GM15510 (cell line): Measurements from ENCODE around the gene ENTPD2.

Experiments used
- POLR2A ChIP-seq: IDR thresholded peaks from 3 replicates; pipeline ENCODE4 v1.6.1; 2011; ENCODE audit warnings: borderline replicate concordance; ENCODE audit not compliant: insufficient read length; ENCODE audit errors: extremely low read depth

ENTPD2 gene

DNA sequence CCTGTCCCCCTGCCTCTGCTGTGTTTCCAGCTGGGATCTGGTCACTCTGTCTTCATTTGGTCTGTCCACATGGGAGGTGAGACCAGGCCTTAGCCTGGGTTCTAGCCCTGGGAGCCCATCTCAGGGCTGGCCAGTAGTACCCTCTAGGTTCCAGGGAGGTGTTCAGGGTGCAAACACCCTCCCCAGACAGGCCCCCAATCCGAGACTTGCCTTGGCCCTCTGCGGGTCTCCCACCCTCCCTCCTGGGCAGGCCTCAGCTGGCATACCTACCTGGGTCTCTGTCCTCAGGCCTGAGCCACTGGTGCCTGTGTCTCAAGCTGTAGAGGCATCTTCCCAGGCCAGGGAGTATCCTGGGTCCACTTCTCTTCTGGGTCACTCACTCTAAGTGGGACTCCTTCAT lies 17.4 kb upstream of the ENTPD2 start:
- no peak for TF ChIP-seq POLR2A

DNA sequence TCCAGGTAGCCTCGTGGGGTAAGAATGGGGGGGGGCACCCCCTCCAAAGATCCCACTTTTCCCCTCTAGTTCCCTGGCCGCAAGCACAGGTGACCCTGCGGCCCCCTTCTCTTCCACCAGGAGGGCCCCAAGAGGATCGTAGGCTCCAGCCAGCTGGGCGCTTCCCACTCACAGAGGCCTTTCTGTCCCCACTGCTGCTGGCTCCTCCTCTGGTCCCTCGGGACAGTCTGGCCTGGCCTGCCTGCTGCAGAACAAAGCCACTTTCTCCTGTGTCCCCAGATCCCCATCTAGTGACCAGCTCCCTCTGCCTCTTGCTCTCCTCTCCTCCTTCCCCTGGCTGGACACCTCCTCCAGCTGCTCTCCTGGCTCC lies 17.0 kb upstream of the ENTPD2 start:
- TF ChIP-seq POLR2A: no peak

- peak; percentile 85 for TF ChIP-seq POLR2A
These were observed 16.5 kb upstream of the ENTPD2 start, which contains the start of gene SAPCD2 for GRCh38 chr9:137070201-137070905. TSS of gene SAPCD2 (minus strand) at chr9:137070557. CDS start at chr9:137070460, 97 bp downstream.

DNA sequence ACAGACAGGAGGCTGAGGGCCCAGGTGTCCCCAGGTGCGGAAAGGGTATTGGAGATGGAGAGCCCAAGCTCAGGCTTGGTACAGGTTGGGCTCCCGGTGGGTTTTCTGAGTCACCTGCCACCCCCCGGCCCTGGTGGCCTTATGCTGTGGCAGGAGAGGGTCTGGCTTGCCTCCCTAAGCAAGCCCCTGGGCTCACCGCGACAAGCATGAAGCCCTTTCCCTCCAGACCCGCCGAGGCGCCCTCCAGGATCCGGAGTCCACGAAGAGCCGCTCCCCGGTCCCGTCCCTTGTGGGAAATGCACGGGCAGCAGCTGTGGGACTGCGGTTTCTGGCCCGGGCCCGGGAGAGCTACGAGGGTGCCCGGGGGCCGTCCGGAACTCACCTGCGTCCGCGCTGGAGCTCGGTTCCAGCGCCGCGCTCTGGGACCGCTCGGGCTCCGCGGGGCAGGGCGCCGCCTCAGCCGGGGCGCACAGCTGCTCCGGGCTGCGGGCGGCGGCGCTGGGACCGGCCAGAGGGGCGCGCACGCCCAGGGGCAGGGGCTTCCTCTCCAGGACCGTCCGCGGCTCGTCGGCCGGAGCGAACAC lies 15.7 kb upstream of the ENTPD2 start:
- no peak for TF ChIP-seq POLR2A

GRCh38 chr9:137068539-137069507 lies 15.0 kb upstream of the ENTPD2 start:
- no peak for TF ChIP-seq POLR2A

DNA sequence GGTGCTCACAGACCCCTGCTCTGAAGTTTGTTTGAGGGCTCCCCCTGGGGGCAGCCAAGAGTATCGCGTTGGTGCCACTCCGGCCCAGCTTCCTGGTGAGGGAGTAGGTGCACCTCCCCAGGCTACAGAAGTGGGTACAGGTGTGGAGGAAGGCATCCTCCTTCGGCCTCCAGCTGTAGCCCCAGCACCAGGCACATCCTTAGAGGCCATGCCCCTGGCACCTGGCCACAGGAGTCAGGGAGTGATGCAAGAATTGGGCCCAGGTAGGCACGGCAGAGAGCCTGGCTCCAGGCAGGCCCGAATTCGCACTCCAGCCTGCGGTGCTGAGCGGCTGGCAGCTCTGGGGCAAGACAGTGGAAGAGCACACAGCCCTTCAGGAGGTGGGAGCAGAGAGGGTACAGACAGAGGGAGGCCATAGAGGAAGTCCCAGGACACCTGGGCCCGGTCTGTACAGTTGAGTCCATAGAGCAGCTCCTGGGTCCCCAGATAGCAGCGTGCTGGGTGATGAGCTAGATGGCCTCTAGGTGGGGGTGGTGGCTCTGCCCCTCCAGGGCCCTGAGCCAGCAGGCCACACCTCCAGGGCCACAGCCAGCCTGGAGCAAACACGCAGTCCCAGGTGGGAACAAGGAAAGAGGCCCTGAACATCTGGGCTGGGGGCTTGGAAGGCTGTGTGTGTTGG lies 14.1 kb upstream of the ENTPD2 start:
- TF ChIP-seq POLR2A: no peak

GRCh38 chr9:137066096-137066861 lies 12.4 kb upstream of the ENTPD2 start:
- TF ChIP-seq POLR2A: no peak

DNA sequence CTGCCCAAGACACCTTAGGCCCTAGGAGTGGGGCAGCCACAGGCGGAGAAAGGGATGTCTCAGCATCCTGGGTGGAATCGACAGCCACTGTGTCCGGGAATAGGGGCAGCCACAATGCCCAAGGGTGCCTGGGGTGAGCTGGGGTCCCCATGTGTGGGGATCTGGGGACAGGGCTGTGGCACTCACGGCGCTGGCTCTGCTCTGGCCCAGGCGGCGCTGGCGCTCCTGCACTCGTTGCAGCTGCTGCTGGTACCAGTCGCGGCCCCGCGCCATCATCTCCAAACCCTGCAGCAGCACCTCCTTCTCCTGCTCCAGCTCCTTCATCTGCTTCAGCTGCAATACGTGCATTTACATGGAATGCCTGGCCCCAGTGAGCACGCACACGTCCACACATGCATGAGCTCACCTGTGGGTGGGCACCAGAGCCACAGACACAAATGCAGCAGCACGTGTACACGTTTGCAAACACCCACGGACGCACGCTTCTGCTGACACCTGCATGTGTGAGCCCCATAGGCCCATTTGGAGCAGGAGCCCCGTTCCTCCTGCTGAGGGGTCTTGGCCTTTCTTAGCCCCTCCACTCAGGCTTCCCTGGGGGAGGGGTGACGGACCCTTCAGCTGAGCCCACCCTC lies 11.6 kb upstream of the ENTPD2 start:
- no peak for TF ChIP-seq POLR2A

DNA sequence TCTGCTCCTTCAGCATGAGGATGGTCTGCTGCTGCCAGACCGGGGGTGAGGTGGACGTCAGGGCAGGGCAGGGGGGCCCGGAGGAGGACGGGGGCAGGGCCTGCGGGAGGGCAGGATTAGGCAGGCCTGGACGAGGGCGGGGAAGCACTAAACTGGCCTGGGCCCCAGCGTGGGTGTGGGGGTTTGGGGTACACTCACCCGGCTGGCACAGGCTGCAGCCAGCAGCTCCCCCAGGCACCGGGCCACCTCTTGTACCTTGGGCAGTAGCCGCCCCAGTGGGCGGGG lies 11.0 kb upstream of the ENTPD2 start:
- TF ChIP-seq POLR2A: no peak

DNA sequence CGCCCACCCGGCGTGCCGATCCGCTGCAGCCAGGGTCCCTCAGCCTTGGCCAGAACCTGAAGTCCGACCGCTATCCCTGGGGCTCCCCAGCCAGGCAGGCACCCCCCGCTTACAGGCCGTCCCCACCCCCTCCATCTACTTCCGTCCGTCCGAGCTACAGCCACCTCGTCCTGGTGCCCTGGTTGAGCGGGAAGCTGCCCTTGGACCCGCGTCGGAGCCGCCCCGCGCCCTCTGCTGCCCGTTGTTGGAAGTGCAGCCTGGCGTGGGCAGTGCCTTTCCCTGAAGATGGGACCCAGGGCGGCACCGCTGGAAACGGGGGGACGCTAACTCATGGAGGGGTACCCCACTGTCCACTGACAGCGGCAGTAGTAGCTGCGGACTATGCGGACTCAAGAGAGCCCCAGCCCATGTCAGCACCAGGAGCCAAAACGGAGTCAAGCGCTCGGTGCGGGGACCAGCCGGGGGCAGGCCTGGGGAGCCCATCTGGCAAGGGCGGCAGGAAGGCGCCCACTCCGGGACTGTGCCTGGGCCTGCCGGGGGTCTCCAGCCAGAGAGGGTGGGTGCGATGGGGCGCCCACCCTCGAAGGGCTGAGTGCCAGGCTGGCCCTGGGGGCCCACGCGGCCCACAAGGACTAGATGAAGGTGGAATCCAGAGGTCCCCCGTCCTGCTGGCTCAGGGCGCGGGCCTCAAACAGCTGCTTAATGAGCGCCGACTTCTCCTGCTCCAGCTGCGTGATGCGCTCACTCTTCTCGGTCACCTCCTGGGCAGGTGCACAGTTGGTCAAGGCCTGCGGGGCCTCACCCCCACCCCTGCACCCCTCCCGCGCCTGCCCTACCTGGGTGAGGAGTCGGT lies 10.4 kb upstream of the ENTPD2 start:
- no peak for TF ChIP-seq POLR2A

GRCh38 chr9:137063311-137064026 lies 9.6 kb upstream of the ENTPD2 start:
- no peak for TF ChIP-seq POLR2A

GRCh38 chr9:137062384-137062783 lies 8.5 kb upstream of the ENTPD2 start:
- no peak for TF ChIP-seq POLR2A

DNA sequence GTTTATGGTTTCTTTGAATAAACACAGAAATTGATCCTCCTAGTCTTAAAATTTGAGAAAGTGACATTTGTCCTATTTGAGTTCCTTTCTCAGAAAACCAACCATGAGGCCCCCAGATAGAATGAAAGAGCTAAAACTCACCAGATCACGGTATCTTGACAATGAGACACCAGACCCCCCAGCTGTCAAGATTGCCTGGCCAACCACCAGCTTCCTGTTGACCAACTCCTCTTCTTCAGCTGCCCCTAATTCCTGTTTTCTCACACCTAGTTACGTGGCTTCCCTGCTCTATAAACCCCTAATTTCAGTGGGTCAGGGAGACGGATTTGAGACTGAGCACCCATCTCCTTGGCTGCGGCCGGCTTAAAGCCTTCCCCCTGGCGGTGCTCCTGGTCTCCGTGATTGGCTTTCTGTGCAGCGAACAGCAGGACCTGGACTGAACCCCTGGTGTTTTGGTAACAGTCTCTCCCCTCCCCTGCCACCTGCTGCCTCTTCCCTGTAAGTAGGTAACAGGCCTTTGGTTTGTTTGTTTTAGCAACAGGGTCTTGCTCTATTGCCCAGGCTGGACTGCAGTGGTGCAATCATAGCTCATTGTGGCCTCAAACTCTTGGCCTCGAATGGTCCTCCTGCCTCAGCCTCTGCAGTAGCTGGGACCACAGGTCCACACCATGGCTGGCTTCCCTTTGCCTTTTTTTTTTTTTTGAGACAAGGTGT lies 4.8 kb upstream of the ENTPD2 start:
- no peak for TF ChIP-seq POLR2A
